ENCODE results near the gene NAP1L4.
A peak's percentile ranks its signal among the peaks of the same experiment; 100 is the strongest.

NAP1L4 gene

GRCh38 chr11:2992234-2992996 is at the start of gene NAP1L4:
NAP1L4 (minus strand) TSS chr11:2992329; CDS start chr11:2979220, 13,109 bp downstream.
- peak; percentile 98 for DNase-seq (ENCODE audit: low read depth)
- TF ChIP-seq CTCF (IDR thresholded peaks at IDR 0.05; ENCODE audit: insufficient read depth, low read depth, low read length, missing control alignments): no peak
- H3K4me3 ChIP-seq (ENCODE audit: low read length): peak within 1 kb of the TSS; percentile 79

- no peak for DNase-seq (ENCODE audit: low read depth)
- no peak for TF ChIP-seq CTCF (IDR thresholded peaks at IDR 0.05; ENCODE audit: insufficient read depth, low read depth, low read length, missing control alignments)
- H3K4me3 ChIP-seq (ENCODE audit: low read length): no peak overlapping the region
These were observed 48.8 kb upstream of the NAP1L4 start for GRCh38 chr11:3040881-3041280.

- no peak for DNase-seq (ENCODE audit: low read depth)
- no peak overlapping the region for H3K4me3 ChIP-seq (ENCODE audit: low read length)
- TF ChIP-seq CTCF (IDR thresholded peaks at IDR 0.05; ENCODE audit: insufficient read depth, low read depth, low read length, missing control alignments): no peak
These were observed 45.8 kb upstream of the NAP1L4 start for GRCh38 chr11:3037945-3038271.

- H3K4me3 ChIP-seq (ENCODE audit: low read length): no peak overlapping the region
- peak; percentile 81 for DNase-seq (ENCODE audit: low read depth)
- TF ChIP-seq CTCF (IDR thresholded peaks at IDR 0.05; ENCODE audit: insufficient read depth, low read depth, low read length, missing control alignments): peak; percentile 76
These were observed 45.2 kb upstream of the NAP1L4 start for GRCh38 chr11:3037040-3037944.

- TF ChIP-seq CTCF (IDR thresholded peaks at IDR 0.05; ENCODE audit: insufficient read depth, low read depth, low read length, missing control alignments): no peak
- no peak overlapping the region for H3K4me3 ChIP-seq (ENCODE audit: low read length)
- no peak for DNase-seq (ENCODE audit: low read depth)
These were observed 44.3 kb upstream of the NAP1L4 start for GRCh38 chr11:3036419-3036818.

- TF ChIP-seq CTCF (IDR thresholded peaks at IDR 0.05; ENCODE audit: insufficient read depth, low read depth, low read length, missing control alignments): no peak
- no peak for DNase-seq (ENCODE audit: low read depth)
- H3K4me3 ChIP-seq (ENCODE audit: low read length): no peak overlapping the region
These were observed 43.2 kb upstream of the NAP1L4 start for GRCh38 chr11:3035333-3035732.

Data from epithelial cell of esophagus (primary cell).